SH-SY5Y (cell line): ENCODE results near the gene FCHSD2.

Experiments used
- GATA2 ChIP-seq: IDR thresholded peaks from 2 replicates; pipeline ENCODE4 v1.6.1; 2011; ENCODE audit warnings: mild to moderate bottlenecking, low read depth, low read length
- GATA3 ChIP-seq: IDR thresholded peaks from 2 replicates; pipeline ENCODE4 v1.6.1; 2011; ENCODE audit warnings: low read depth, mild to moderate bottlenecking, low read length, moderate library complexity

DNA sequence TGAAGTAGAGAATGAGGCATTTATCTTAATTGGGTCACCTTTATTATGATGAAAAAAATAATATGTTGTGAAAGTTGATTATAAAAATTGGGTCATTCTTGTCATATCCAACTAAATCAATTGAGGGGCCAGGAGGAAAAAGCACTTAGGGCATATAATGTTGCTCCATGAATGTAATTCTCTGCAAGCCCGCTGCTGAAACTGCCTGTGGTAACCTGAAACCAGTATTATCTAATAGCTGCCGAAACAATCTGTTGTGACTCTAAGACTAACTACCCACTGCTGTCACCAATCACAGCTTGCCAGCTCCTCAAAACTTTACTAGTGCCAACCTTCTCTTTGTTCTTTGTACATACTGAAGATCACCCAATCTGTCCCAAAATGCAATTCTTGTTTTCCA is 212.1 kb downstream of the FCHSD2 start:
- no peak for TF ChIP-seq GATA3
- TF ChIP-seq GATA2, result no peak
